K562 (cell line): ENCODE measurements around the gene IQCM. TPM values are rescaled to one million over a fixed set of nuclear protein-coding genes. Genes with fewer than 3 reads are reported as not detected.

Experiments
- ARNT ChIP-seq, 2 experiments: fragments of 450-650 bp; IDR thresholded peaks; 2 replicates each; pipeline ENCODE4 v1.6.1; 2016; ENCODE audit warnings: mild to moderate bottlenecking in 1 of 2
- CREB3 ChIP-seq: fragments of 450-650 bp; conservative IDR thresholded peaks from 2 replicates; pipeline ENCODE4 v1.6.1; 2016; ENCODE audit warnings: missing genetic modification characterization, low read depth, mild to moderate bottlenecking, missing compliant biosample characterization, moderate library complexity
- E2F8 ChIP-seq: fragments of 450-650 bp; IDR thresholded peaks from 2 replicates; pipeline ENCODE4 v1.7.1; 2018; ENCODE audit warnings: mild to moderate bottlenecking, low read depth; ENCODE audit not compliant: partially characterized antibody
- NFE2 ChIP-seq: IDR thresholded peaks from 2 replicates; pipeline ENCODE4 v1.6.1; 2014; ENCODE audit warnings: antibody characterized with exemption, low read depth
- NR2F6 ChIP-seq: fragments of 450-650 bp; formaldehyde crosslinking; IDR thresholded peaks from 2 replicates; pipeline ENCODE4 v1.4.0; 2020; ENCODE audit warnings: mild to moderate bottlenecking
- NUFIP1 ChIP-seq: fragments of 450-650 bp; IDR thresholded peaks from 2 replicates; pipeline ENCODE4 v1.6.1; 2018; ENCODE audit not compliant: partially characterized antibody
- PHB2 ChIP-seq: fragments of 450-650 bp; IDR thresholded peaks from 2 replicates; pipeline ENCODE4 v1.6.1; 2017; ENCODE audit warnings: low read depth
- RNF219 ChIP-seq: fragments of 250-450 bp; sonication (Bioruptor Pico); IDR thresholded peaks from 2 replicates; pipeline ENCODE4 v1.5.0; 2022; ENCODE audit warnings: mild to moderate bottlenecking
- TRIM25 ChIP-seq: fragments of 450-650 bp; IDR thresholded peaks from 2 replicates; pipeline ENCODE4 v1.7.0; 2016; ENCODE audit warnings: borderline replicate concordance
- polyA plus RNA-seq, 8 experiments: library from polyadenylated mRNA; depleted of rRNA in 4 of 8; stranded (reverse) in 5 of 8; unstranded in 3 of 8; fragments of >200 nt; fragmentation: Nextera tagmentation in 2 of 8; fragmentation: Illumina TruSeq in 1 of 8; extraction: Ambion mirVana in 2 of 8; extraction: Trizol in 1 of 8; gene quantifications; 2 replicates each; pipeline versions ENCODE4 v1.2.1 to v1.2.3, GENCODE V29; 2011 to 2014; ENCODE audit warnings: inconsistent platforms in 1 of 8, missing spikeins in 1 of 8
- total RNA-seq, 7 experiments: library from RNA; depleted of rRNA in 6 of 7; stranded (reverse); fragments of >200 nt in 6 of 7; fragmentation: Illumina TruSeq in 2 of 7; extraction: Trizol in 2 of 7; gene quantifications; 2 replicates each; pipeline versions ENCODE4 v1.2.1 to v1.2.3, GENCODE V29; 2011 to 2021; ENCODE audit warnings: low replicate concordance in 1 of 7

The IQCM gene
- total and polyA plus RNA-seq, 9 of the 15 experiments (the other 6 are each of a cell fraction or from before 2014, with no cell fraction given) = not detected

- TF ChIP-seq RNF219 (CRISPR knock-in tag) (no peak), NR2F6 (CRISPR knock-in tag) (no peak), ARNT (IDR thresholded peaks at IDR 0.05) (no peak), NUFIP1 (no peak), CREB3 (tag) (no peak), E2F8 (no peak), PHB2 (no peak), TRIM25 (no peak), NFE2 (no peak)
Measured at GRCh38 chr4:149791851-149792250, 23.8 kb downstream of the IQCM start (continued).
